HG03460 (cell line): ENCODE results near the gene EVL.

Experiments
- ATAC-seq: cut with Tn5 transposase; IDR thresholded peaks from one replicate; pipeline ENCODE4 v1.9.1; 2021; ENCODE audit not compliant: unreplicated experiment

Gene EVL

GRCh38 chr14:100038065-100038464 is 27.2 kb upstream of the EVL start:
- ATAC-seq, result no peak

GRCh38 chr14:100039903-100040302 is 25.3 kb upstream of the EVL start:
- no peak for ATAC-seq

- ATAC-seq, result no peak
These were observed 24.0 kb upstream of the EVL start for GRCh38 chr14:100041271-100041670.

GRCh38 chr14:100042286-100042685 is 22.9 kb upstream of the EVL start:
- ATAC-seq, result no peak

- no peak for ATAC-seq
These were observed 19.4 kb upstream of the EVL start for GRCh38 chr14:100045642-100046344.

GRCh38 chr14:100047600-100047999 is 17.6 kb upstream of the EVL start:
- ATAC-seq, result no peak

GRCh38 chr14:100048786-100049185 is 16.4 kb upstream of the EVL start:
- ATAC-seq, result no peak

GRCh38 chr14:100049220-100049619 is 16.0 kb upstream of the EVL start:
- no peak for ATAC-seq

- ATAC-seq, result no peak
These were observed 14.1 kb upstream of the EVL start for GRCh38 chr14:100051103-100051502.

GRCh38 chr14:100051543-100051942 is 13.7 kb upstream of the EVL start:
- ATAC-seq, result no peak

- ATAC-seq, result no peak
These were observed 12.4 kb upstream of the EVL start for GRCh38 chr14:100052819-100053218.

- no peak for ATAC-seq
These were observed 10.7 kb upstream of the EVL start for GRCh38 chr14:100054316-100055075.

- no peak for ATAC-seq
These were observed 8.8 kb upstream of the EVL start for GRCh38 chr14:100056431-100056830.

- no peak for ATAC-seq
These were observed 8.0 kb upstream of the EVL start for GRCh38 chr14:100056964-100057795.

GRCh38 chr14:100058777-100059437 is 6.3 kb upstream of the EVL start:
- peak; percentile 77 for ATAC-seq

- ATAC-seq, result no peak
These were observed 5.8 kb upstream of the EVL start for GRCh38 chr14:100059438-100059781.

- no peak for ATAC-seq
These were observed 4.5 kb upstream of the EVL start for GRCh38 chr14:100060760-100061159.

GRCh38 chr14:100062590-100062989 is 2.6 kb upstream of the EVL start:
- no peak for ATAC-seq

GRCh38 chr14:100063314-100063941 is 1.8 kb upstream of the EVL start:
- no peak for ATAC-seq

GRCh38 chr14:100064335-100065092 is 708 bp upstream of the EVL start:
- ATAC-seq, result peak; percentile 5
